Stomach smooth muscle (tissue), 2 donors: ENCODE data around the gene LRRC28.

Experiments
- H3K27ac ChIP-seq: one replicate; pipeline ENCODE4 v1.7.0; 2013; ENCODE audit warnings: mild to moderate bottlenecking, low read length, inconsistent platforms
- H3K27me3 ChIP-seq, 2 donors: one replicate each; pipeline ENCODE4 v1.7.0; 2013; ENCODE audit warnings: low read length in 2 of 2; ENCODE audit not compliant: insufficient read depth in 2 of 2, control insufficient read depth in 1 of 2
- H3K36me3 ChIP-seq, 2 donors: one replicate each; pipeline ENCODE4 v1.7.0; 2013; ENCODE audit warnings: low read length in 2 of 2; ENCODE audit not compliant: control insufficient read depth in 2 of 2, insufficient read depth in 2 of 2
- H3K4me1 ChIP-seq: one replicate; pipeline ENCODE4 v1.7.0; 2013; ENCODE audit warnings: low read length; ENCODE audit not compliant: control insufficient read depth, insufficient read depth
- H3K4me3 ChIP-seq, 2 donors: one replicate each; pipeline ENCODE4 v1.7.0; 2013; ENCODE audit warnings: low read length in 2 of 2
- H3K9ac ChIP-seq, 2 donors: one replicate each; pipeline ENCODE4 v1.7.0; 2013; ENCODE audit warnings: low read length in 2 of 2, mild to moderate bottlenecking in 1 of 2
- H3K9me3 ChIP-seq, 2 donors: one replicate each; pipeline ENCODE4 v1.7.0; 2013; ENCODE audit warnings: low read length in 2 of 2; ENCODE audit not compliant: control insufficient read depth in 2 of 2
- donor health status: healthy.
- donor health status: Pancreatic carcinoma.

The LRRC28 gene

GRCh38 chr15:99361545-99362185, 110.4 kb downstream of the LRRC28 start:
- Histone ChIP-seq H3K9me3 (no peaks in the 10 kb centered on the region), H3K27me3 (no peaks in the 10 kb centered on the region), H3K36me3 (peaks cover 0 to 3% of the 10 kb centered on the region in 2 donors), H3K4me3 (no peak overlapping the region), H3K4me1 (no peaks in the 10 kb centered on the region), H3K9ac (no peak overlapping the region), H3K27ac (no peak overlapping the region)

GRCh38 chr15:99365242-99365641, 114.0 kb downstream of the LRRC28 start:
- Histone ChIP-seq H3K4me3 (no peak overlapping the region), H3K36me3 (peaks cover 0 to 3% of the 10 kb centered on the region in 2 donors), H3K9ac (no peak overlapping the region), H3K4me1 (no peaks in the 10 kb centered on the region), H3K27ac (no peak overlapping the region), H3K27me3 (no peaks in the 10 kb centered on the region), H3K9me3 (no peaks in the 10 kb centered on the region)

- H3K27ac ChIP-seq: no peak overlapping the region
- H3K4me1 ChIP-seq: no peaks in the 10 kb centered on the region
- H3K9ac ChIP-seq: no peak overlapping the region
- no peaks in the 10 kb centered on the region for H3K9me3 ChIP-seq
- peaks cover 0 to 3% of the 10 kb centered on the region in 2 donors for H3K36me3 ChIP-seq
- no peak overlapping the region for H3K4me3 ChIP-seq
- H3K27me3 ChIP-seq: no peaks in the 10 kb centered on the region
These were observed 114.7 kb downstream of the LRRC28 start for GRCh38 chr15:99366013-99366412.

- H3K27ac ChIP-seq: no peak overlapping the region
- peaks cover 0 to 2% of the 10 kb centered on the region in 2 donors for H3K36me3 ChIP-seq
These were observed 117.5 kb downstream of the LRRC28 start for GRCh38 chr15:99368743-99369142.

GRCh38 chr15:99369196-99369595, 117.9 kb downstream of the LRRC28 start:
- no peaks in the 10 kb centered on the region for H3K4me1 ChIP-seq
- H3K4me3 ChIP-seq: no peak overlapping the region
- H3K9me3 ChIP-seq: no peaks in the 10 kb centered on the region
- H3K27me3 ChIP-seq: no peaks in the 10 kb centered on the region
- peaks cover 0 to 2% of the 10 kb centered on the region in 2 donors for H3K36me3 ChIP-seq
- no peak overlapping the region for H3K9ac ChIP-seq
- H3K27ac ChIP-seq: no peak overlapping the region

More at GRCh38 chr15:99368743-99369142, 117.5 kb downstream of the LRRC28 start:
- Histone ChIP-seq H3K4me1 (no peaks in the 10 kb centered on the region), H3K9ac (no peak overlapping the region), H3K27me3 (no peaks in the 10 kb centered on the region), H3K4me3 (no peak overlapping the region), H3K9me3 (no peaks in the 10 kb centered on the region)

GRCh38 chr15:99371180-99372103, 120.2 kb downstream of the LRRC28 start:
- Histone ChIP-seq H3K27ac (no peak overlapping the region), H3K4me1 (no peaks in the 10 kb centered on the region), H3K36me3 (peaks cover 0 to 2% of the 10 kb centered on the region in 2 donors), H3K27me3 (no peaks in the 10 kb centered on the region), H3K9ac (no peak overlapping the region), H3K4me3 (no peak overlapping the region), H3K9me3 (no peaks in the 10 kb centered on the region)

- H3K4me1 ChIP-seq: peaks cover 7% of the 10 kb centered on the region
- H3K9me3 ChIP-seq: no peaks in the 10 kb centered on the region
- H3K27ac ChIP-seq: no peak overlapping the region
These were observed 133.9 kb downstream of the LRRC28 start for GRCh38 chr15:99385005-99385669.

GRCh38 chr15:99385865-99386264, 134.6 kb downstream of the LRRC28 start:
- no peak overlapping the region for H3K4me3 ChIP-seq
- H3K9me3 ChIP-seq: no peaks in the 10 kb centered on the region
- no peak overlapping the region for H3K9ac ChIP-seq
- no peaks in the 10 kb centered on the region for H3K36me3 ChIP-seq
- peaks cover 7% of the 10 kb centered on the region for H3K4me1 ChIP-seq
- H3K27ac ChIP-seq: no peak overlapping the region
- H3K27me3 ChIP-seq: no peaks in the 10 kb centered on the region

More at GRCh38 chr15:99385005-99385669, 133.9 kb downstream of the LRRC28 start:
- Histone ChIP-seq H3K27me3 (no peaks in the 10 kb centered on the region), H3K36me3 (no peaks in the 10 kb centered on the region), H3K9ac (no peak overlapping the region), H3K4me3 (no peak overlapping the region)

GRCh38 chr15:99386391-99386790, 135.1 kb downstream of the LRRC28 start:
- Histone ChIP-seq H3K27ac (no peak overlapping the region), H3K9me3 (no peaks in the 10 kb centered on the region), H3K27me3 (no peaks in the 10 kb centered on the region), H3K4me3 (no peak overlapping the region), H3K4me1 (peaks cover 7% of the 10 kb centered on the region), H3K9ac (no peak overlapping the region), H3K36me3 (no peaks in the 10 kb centered on the region)

- H3K27ac ChIP-seq: no peak overlapping the region
- peaks cover 7% of the 10 kb centered on the region for H3K4me1 ChIP-seq
- H3K27me3 ChIP-seq: no peaks in the 10 kb centered on the region
These were observed 136.3 kb downstream of the LRRC28 start for GRCh38 chr15:99387421-99388168.

More at GRCh38 chr15:99387421-99388168, 136.3 kb downstream of the LRRC28 start:
- Histone ChIP-seq H3K9me3 (peaks cover 0 to 2% of the 10 kb centered on the region in 2 donors), H3K9ac (no peak overlapping the region), H3K4me3 (no peak overlapping the region), H3K36me3 (no peaks in the 10 kb centered on the region)
